Neural crest cell (in vitro differentiated cells): ENCODE data around the gene ZNF410. TPM values are rescaled to one million over a fixed set of nuclear protein-coding genes. Genes with fewer than 3 reads are reported as not detected.

Source experiments
- DNase-seq: peaks from one replicate; pipeline ENCODE4 v3.0.0; 2021; ENCODE audit warnings: low read depth, mixed read lengths, low spot score
- H3K27ac Mint-ChIP-seq: one replicate; pipeline ENCODE4 v1.8.0; 2021; ENCODE audit warnings: mild to moderate bottlenecking, mixed read lengths; ENCODE audit not compliant: unreplicated experiment
- H3K27me3 Mint-ChIP-seq: 2 replicates; pipeline ENCODE4 v1.8.0; 2021; ENCODE audit warnings: low read depth, mild to moderate bottlenecking, mixed read lengths
- H3K36me3 Mint-ChIP-seq: 2 replicates; pipeline ENCODE4 v1.8.0; 2021; ENCODE audit warnings: low read depth, mild to moderate bottlenecking, mixed read lengths
- H3K4me1 Mint-ChIP-seq: 2 replicates; pipeline ENCODE4 v1.8.0; 2021; ENCODE audit warnings: mixed read lengths
- H3K4me3 Mint-ChIP-seq: one replicate; pipeline ENCODE4 v1.8.0; 2021; ENCODE audit warnings: mild to moderate bottlenecking, mixed read lengths
- H3K9me3 Mint-ChIP-seq: 2 replicates; pipeline ENCODE4 v1.8.0; 2021; ENCODE audit warnings: mixed read lengths
- total RNA-seq: library from RNA; stranded (reverse); gene quantifications from 2 replicates; pipeline ENCODE4 v1.2.1, GENCODE V29; 2021
- TF ChIP-seq, protein P1 (sequence below): fragments of 200-600 bp; sonication (generic); conservative IDR thresholded peaks from 2 replicates; pipeline ENCODE4 v1.5.0; 2021; ENCODE audit warnings: antibody characterized with exemption, mild to moderate bottlenecking

Gene ZNF410
- total RNA-seq, 1 donor from 2014 or later: 53.0 TPM

DNA sequence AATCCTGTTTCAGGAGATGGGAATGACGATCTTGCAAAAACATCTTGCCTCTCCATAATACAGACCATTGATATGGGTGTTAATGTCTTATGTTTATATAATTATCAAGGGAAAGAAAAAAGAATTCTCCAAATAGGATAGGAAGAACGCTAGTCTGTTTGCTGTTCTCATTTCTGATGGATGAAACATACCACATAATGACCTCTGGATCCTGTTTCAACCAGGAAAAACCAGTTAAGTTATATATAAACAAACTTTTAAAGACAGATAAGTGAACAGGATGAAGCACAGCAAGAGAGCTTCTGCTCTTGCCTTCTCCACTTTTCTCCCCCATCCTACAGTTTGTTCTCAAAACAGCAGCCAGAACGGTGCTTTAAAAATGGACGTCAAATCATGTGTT is 91.2 kb downstream of the ZNF410 start:
- H3K27ac Mint-ChIP-seq: no peak overlapping the region
- no peaks in the 10 kb centered on the region for H3K36me3 Mint-ChIP-seq
- no peaks in the 10 kb centered on the region for H3K9me3 Mint-ChIP-seq
- TF ChIP-seq, protein P1, sequence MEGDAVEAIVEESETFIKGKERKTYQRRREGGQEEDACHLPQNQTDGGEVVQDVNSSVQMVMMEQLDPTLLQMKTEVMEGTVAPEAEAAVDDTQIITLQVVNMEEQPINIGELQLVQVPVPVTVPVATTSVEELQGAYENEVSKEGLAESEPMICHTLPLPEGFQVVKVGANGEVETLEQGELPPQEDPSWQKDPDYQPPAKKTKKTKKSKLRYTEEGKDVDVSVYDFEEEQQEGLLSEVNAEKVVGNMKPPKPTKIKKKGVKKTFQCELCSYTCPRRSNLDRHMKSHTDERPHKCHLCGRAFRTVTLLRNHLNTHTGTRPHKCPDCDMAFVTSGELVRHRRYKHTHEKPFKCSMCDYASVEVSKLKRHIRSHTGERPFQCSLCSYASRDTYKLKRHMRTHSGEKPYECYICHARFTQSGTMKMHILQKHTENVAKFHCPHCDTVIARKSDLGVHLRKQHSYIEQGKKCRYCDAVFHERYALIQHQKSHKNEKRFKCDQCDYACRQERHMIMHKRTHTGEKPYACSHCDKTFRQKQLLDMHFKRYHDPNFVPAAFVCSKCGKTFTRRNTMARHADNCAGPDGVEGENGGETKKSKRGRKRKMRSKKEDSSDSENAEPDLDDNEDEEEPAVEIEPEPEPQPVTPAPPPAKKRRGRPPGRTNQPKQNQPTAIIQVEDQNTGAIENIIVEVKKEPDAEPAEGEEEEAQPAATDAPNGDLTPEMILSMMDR: no peak
- no peaks in the 10 kb centered on the region for H3K4me1 Mint-ChIP-seq
- no peak overlapping the region for H3K4me3 Mint-ChIP-seq
- no peak for DNase-seq
- H3K27me3 Mint-ChIP-seq: no peaks in the 10 kb centered on the region

Other genes starting within 250 kb of the ZNF410 start
- gene DNAL1, start 241.9 kb upstream of the ZNF410 start, total RNA-seq: 18.1 and 20.1 TPM in 2 replicates
- gene PNMA1, start 172.5 kb upstream of the ZNF410 start, total RNA-seq: 94.4 and 97.4 TPM in 2 replicates
- gene PTGR2, start 35.0 kb upstream of the ZNF410 start, total RNA-seq: 6.0 and 6.2 TPM in 2 replicates
- gene FAM161B, start 63.2 kb downstream of the ZNF410 start, total RNA-seq: 2.8 and 3.3 TPM in 2 replicates
- 15.5 TPM in 2 replicates for gene COQ6, start 63.4 kb downstream of the ZNF410 start, total RNA-seq
- gene ENTPD5, start 132.4 kb downstream of the ZNF410 start, total RNA-seq: 9.5 and 9.7 TPM in 2 replicates
- 2.7 and 3.1 TPM in 2 replicates for gene BBOF1, start 132.5 kb downstream of the ZNF410 start, total RNA-seq
- gene ALDH6A1, start 197.6 kb downstream of the ZNF410 start, total RNA-seq: 30.3 and 31.2 TPM in 2 replicates
- gene LIN52, start 198.1 kb downstream of the ZNF410 start, total RNA-seq: 22.3 and 22.4 TPM in 2 replicates